Panc1 (cell line): ENCODE data around the gene PPP2R3B.

ENCODE experiments used
- POLR2AphosphoS5 ChIP-seq: IDR thresholded peaks from 2 replicates; pipeline ENCODE4 v1.6.1; 2012; ENCODE audit warnings: mild to moderate bottlenecking, low read depth, low read length, moderate library complexity
- SIN3A ChIP-seq: IDR thresholded peaks from 2 replicates; pipeline ENCODE4 v1.6.1; 2012; ENCODE audit warnings: low read depth, mild to moderate bottlenecking, low read length, moderate library complexity, borderline replicate concordance; ENCODE audit not compliant: insufficient read depth
- TCF7L2 ChIP-seq: IDR thresholded peaks from 2 replicates; pipeline ENCODE4 v1.6.1; 2011; ENCODE audit warnings: mild to moderate bottlenecking, low read depth, low read length, inconsistent platforms
- TF ChIP-seq, protein P1 (sequence below): fragments of 450-650 bp; IDR thresholded peaks from 2 replicates; pipeline ENCODE4 v1.5.1; 2017; ENCODE audit warnings: mild to moderate bottlenecking

DNA sequence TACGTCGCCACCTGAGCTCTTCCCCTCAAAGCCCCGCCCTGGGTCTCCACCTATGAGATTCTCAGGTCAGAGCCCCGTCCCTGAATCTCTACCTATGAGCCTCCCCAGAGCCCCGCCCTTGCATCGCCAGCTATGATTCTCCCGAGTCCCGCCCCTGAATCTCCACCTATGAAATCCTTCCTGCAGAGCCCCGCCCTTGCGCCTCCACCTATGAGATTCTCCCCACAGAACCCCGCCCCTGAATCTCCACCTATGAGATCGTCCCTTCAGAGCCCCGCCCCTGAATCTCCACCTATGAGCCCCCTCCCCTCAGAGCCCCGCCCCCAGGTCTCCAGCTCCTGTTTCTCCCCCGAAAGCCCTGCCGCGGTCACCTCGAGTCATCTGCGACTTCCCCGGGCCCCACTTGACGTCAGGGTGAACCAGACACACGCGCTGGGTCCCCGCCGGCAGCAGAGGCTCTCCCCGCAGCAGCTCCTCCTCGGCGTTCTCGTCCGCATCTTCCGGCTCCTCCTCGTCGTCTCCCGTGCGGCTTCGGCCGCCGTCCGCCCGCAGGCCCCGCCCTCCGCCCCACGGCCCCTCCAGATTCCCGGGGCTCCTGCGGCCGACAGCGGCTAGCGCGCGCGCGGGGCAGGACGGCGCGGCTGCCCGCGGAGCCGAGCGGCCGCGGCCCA, 68.5 kb downstream of the PPP2R3B start:
- TF ChIP-seq, protein P1, sequence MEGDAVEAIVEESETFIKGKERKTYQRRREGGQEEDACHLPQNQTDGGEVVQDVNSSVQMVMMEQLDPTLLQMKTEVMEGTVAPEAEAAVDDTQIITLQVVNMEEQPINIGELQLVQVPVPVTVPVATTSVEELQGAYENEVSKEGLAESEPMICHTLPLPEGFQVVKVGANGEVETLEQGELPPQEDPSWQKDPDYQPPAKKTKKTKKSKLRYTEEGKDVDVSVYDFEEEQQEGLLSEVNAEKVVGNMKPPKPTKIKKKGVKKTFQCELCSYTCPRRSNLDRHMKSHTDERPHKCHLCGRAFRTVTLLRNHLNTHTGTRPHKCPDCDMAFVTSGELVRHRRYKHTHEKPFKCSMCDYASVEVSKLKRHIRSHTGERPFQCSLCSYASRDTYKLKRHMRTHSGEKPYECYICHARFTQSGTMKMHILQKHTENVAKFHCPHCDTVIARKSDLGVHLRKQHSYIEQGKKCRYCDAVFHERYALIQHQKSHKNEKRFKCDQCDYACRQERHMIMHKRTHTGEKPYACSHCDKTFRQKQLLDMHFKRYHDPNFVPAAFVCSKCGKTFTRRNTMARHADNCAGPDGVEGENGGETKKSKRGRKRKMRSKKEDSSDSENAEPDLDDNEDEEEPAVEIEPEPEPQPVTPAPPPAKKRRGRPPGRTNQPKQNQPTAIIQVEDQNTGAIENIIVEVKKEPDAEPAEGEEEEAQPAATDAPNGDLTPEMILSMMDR = no peak
- TF ChIP-seq POLR2AphosphoS5 (no peak; the same call in 1 of the 2 replicates), TCF7L2 (no peak), SIN3A (no peak)
